Neural cell (in vitro differentiated cells): ENCODE data around the gene COQ10A. TPM values are rescaled to one million over a fixed set of nuclear protein-coding genes. Genes with fewer than 3 reads are reported as not detected.
"Not testable (repeated sequence)": the region's sequence is repeated elsewhere in the genome, so short reads cannot be mapped to it uniquely, and the experiment has no call there.

Experiments
- H2AFZ ChIP-seq: fragments of 200-600, 300-800 bp; sonication (generic), shearing (Covaris generic); 2 replicates; pipeline ENCODE4 v1.6.0; 2014; ENCODE audit warnings: low read depth, mild to moderate bottlenecking, antibody characterized with exemption, low read length, moderate library complexity
- H3F3A ChIP-seq: fragments of 200-600 bp; shearing (Covaris generic); 2 replicates; pipeline ENCODE4 v1.6.1; 2016; ENCODE audit warnings: mild to moderate bottlenecking, moderate library complexity, mixed read lengths, antibody characterized with exemption, low read length; ENCODE audit not compliant: insufficient read depth, poor library complexity, severe bottlenecking
- H3K27ac ChIP-seq: fragments of 200-600, 300-800 bp; sonication (generic), shearing (Covaris generic); 2 replicates; pipeline ENCODE4 v1.5.1; 2014; ENCODE audit warnings: mild to moderate bottlenecking, low read length, moderate library complexity
- H3K27me3 ChIP-seq: fragments of 300-800, 200-600 bp; sonication (generic), shearing (Covaris generic); 2 replicates; pipeline ENCODE4 v1.6.0; 2014; ENCODE audit warnings: mild to moderate bottlenecking, low read depth, low read length, moderate library complexity; ENCODE audit not compliant: insufficient read depth
- H3K36me3 ChIP-seq: fragments of 300-800, 200-600 bp; sonication (generic), shearing (Covaris generic); 2 replicates; pipeline ENCODE4 v1.5.1; 2014; ENCODE audit warnings: mild to moderate bottlenecking, antibody characterized with exemption, low read length, moderate library complexity; ENCODE audit not compliant: insufficient read depth
- H3K4me2 ChIP-seq: fragments of 300-800, 200-600 bp; sonication (generic), shearing (Covaris generic); 2 replicates; pipeline ENCODE4 v1.6.0; 2014; ENCODE audit warnings: mild to moderate bottlenecking, low read length
- H3K4me3 ChIP-seq: fragments of 300-800, 200-600 bp; sonication (generic), shearing (Covaris generic); 2 replicates; pipeline ENCODE4 v1.5.1; 2014; ENCODE audit warnings: mild to moderate bottlenecking, low read length, moderate library complexity
- H3K79me2 ChIP-seq: fragments of 200-600 bp; shearing (Covaris generic); replicated peaks from 2 replicates; pipeline ENCODE4 v1.6.0; 2014; ENCODE audit warnings: mild to moderate bottlenecking, low read length, moderate library complexity; ENCODE audit not compliant: insufficient read depth
- H3K9ac ChIP-seq: fragments of 300-800, 200-600 bp; sonication (generic), shearing (Covaris generic); 2 replicates; pipeline ENCODE4 v1.6.1; 2016; ENCODE audit warnings: mild to moderate bottlenecking, low read length, mixed read lengths
- H3K9me2 ChIP-seq: fragments of 200-600 bp; shearing (Covaris generic); 2 replicates; pipeline ENCODE4 v1.6.1; 2016; ENCODE audit warnings: mild to moderate bottlenecking, low read length, mixed read lengths; ENCODE audit not compliant: insufficient read depth
- H3K9me3 ChIP-seq: fragments of 200-600, 300-800 bp; sonication (generic), shearing (Covaris generic); 2 replicates; pipeline ENCODE4 v1.6.1; 2016; ENCODE audit warnings: mild to moderate bottlenecking, mixed run types, low read length, moderate library complexity, mixed read lengths
- H4K20me1 ChIP-seq: fragments of 200-600 bp; shearing (Covaris generic); 2 replicates; pipeline ENCODE4 v1.6.1; 2016; ENCODE audit warnings: mild to moderate bottlenecking, mixed run types; ENCODE audit not compliant: insufficient read depth
- CTCF ChIP-seq: fragments of 450-650 bp; IDR thresholded peaks from 2 replicates; pipeline ENCODE4 v1.5.1; 2014; ENCODE audit warnings: antibody characterized with exemption, mild to moderate bottlenecking, moderate library complexity; ENCODE audit not compliant: poor library complexity, severe bottlenecking
- EP300 ChIP-seq: fragments of 450-650 bp; conservative IDR thresholded peaks from 2 replicates; pipeline ENCODE4 v1.6.1; 2014; ENCODE audit warnings: antibody characterized with exemption, mild to moderate bottlenecking, moderate library complexity; ENCODE audit not compliant: poor library complexity, severe bottlenecking
- EZH2 ChIP-seq: fragments of 200-600, 300-800 bp; shearing (Covaris generic), sonication (generic); IDR thresholded peaks from 2 replicates; pipeline ENCODE4 v1.6.1; 2014; ENCODE audit warnings: antibody characterized with exemption, low read length, borderline replicate concordance, mild to moderate bottlenecking; ENCODE audit not compliant: insufficient read depth, poor library complexity, severe bottlenecking
- MXI1 ChIP-seq: fragments of 450-650 bp; conservative IDR thresholded peaks from 2 replicates; pipeline ENCODE4 v1.6.1; 2014; ENCODE audit warnings: antibody characterized with exemption, mild to moderate bottlenecking; ENCODE audit not compliant: poor library complexity, severe bottlenecking
- POLR2AphosphoS5 ChIP-seq: IDR thresholded peaks from 2 replicates; pipeline ENCODE4 v1.6.1; 2012
- RAD21 ChIP-seq: fragments of 450-650 bp; conservative IDR thresholded peaks from 2 replicates; pipeline ENCODE4 v1.6.1; 2014; ENCODE audit warnings: antibody characterized with exemption, mild to moderate bottlenecking, moderate library complexity
- REST ChIP-seq: IDR thresholded peaks from 2 replicates; pipeline ENCODE4 v1.6.1; 2012; ENCODE audit warnings: borderline replicate concordance
- SMC3 ChIP-seq: fragments of 450-650 bp; conservative IDR thresholded peaks from 2 replicates; pipeline ENCODE4 v1.6.1; 2014; ENCODE audit warnings: antibody characterized with exemption, mild to moderate bottlenecking, moderate library complexity; ENCODE audit not compliant: poor library complexity
- TAF1 ChIP-seq: IDR thresholded peaks from 2 replicates; pipeline ENCODE4 v1.6.1; 2012; ENCODE audit warnings: low read depth
- polyA plus RNA-seq: library from polyadenylated mRNA; depleted of rRNA; stranded (reverse); fragments of >200 nt; gene quantifications from 2 replicates; pipeline ENCODE4 v1.2.3, GENCODE V29; 2014

COQ10A gene
- polyA plus RNA-seq, 1 donor from 2014 or later: 56.5 TPM

GRCh38 chr12:56260921-56261320, 5.8 kb upstream of the COQ10A start:
- Histone ChIP-seq H3K79me2 (peaks cover 19% of the 10 kb centered on the region), H3K27me3 (no peaks in the 10 kb centered on the region), H3K27ac (no peak overlapping the region), H3K9me3 (no peaks in the 10 kb centered on the region), H3K9ac (no peak overlapping the region), H3F3A (no peaks in the 10 kb centered on the region), H2AFZ (no peak overlapping the region), H3K9me2 (no peaks in the 10 kb centered on the region), H4K20me1 (no peaks in the 10 kb centered on the region), H3K4me3 (no peak overlapping the region), H3K4me2 (no peak overlapping the region), H3K36me3 (no peaks in the 10 kb centered on the region)
- TF ChIP-seq SMC3: no peak
- TF ChIP-seq RAD21: no peak
- no peak for TF ChIP-seq EZH2
- TF ChIP-seq EP300: no peak
- TF ChIP-seq POLR2AphosphoS5: no peak
- TF ChIP-seq REST: no peak
- no peak for TF ChIP-seq MXI1
- TF ChIP-seq CTCF: no peak
- no peak for TF ChIP-seq TAF1

GRCh38 chr12:56261503-56262232, 5.1 kb upstream of the COQ10A start:
- no peak overlapping the region for H3K4me3 ChIP-seq
- no peaks in the 10 kb centered on the region for H3F3A ChIP-seq
- H4K20me1 ChIP-seq: no peaks in the 10 kb centered on the region
- no peaks in the 10 kb centered on the region for H3K27me3 ChIP-seq
- H3K36me3 ChIP-seq: no peaks in the 10 kb centered on the region
- no peak overlapping the region for H2AFZ ChIP-seq
- H3K9me2 ChIP-seq: no peaks in the 10 kb centered on the region
- no peak overlapping the region for H3K27ac ChIP-seq
- H3K4me2 ChIP-seq: no peak overlapping the region
- H3K9me3 ChIP-seq: no peaks in the 10 kb centered on the region
- H3K79me2 ChIP-seq: peaks cover 12% of the 10 kb centered on the region
- no peak overlapping the region for H3K9ac ChIP-seq
- TF ChIP-seq POLR2AphosphoS5 (no peak), TAF1 (no peak), EP300 (no peak), SMC3 (no peak), REST (no peak), MXI1 (no peak), EZH2 (no peak), RAD21 (no peak), CTCF (no peak)

- H3K4me3 ChIP-seq, H3K36me3 ChIP-seq, H3K9me2 ChIP-seq, H3K9me3 ChIP-seq, H3K4me2 ChIP-seq, H3K27me3 ChIP-seq, H3K27ac ChIP-seq, H4K20me1 ChIP-seq, H3F3A ChIP-seq, H2AFZ ChIP-seq, H3K9ac ChIP-seq, H3K79me2 ChIP-seq: not testable (repeated sequence)
These were observed 3.8 kb upstream of the COQ10A start for GRCh38 chr12:56262955-56263354.
